ENCODE data around the gene DUSP10.

GRCh38 chr1:221772117-221772516 lies 30.2 kb upstream of the DUSP10 start:
- no peak for TF ChIP-seq POLR2A (IDR thresholded peaks at IDR 0.05)
- TF ChIP-seq CTCF (IDR thresholded peaks at IDR 0.05): no peak
